Neural progenitor cell (in vitro differentiated cells): Measurements from ENCODE around the gene HMGB4. TPM values are rescaled to one million over a fixed set of nuclear protein-coding genes. Genes with fewer than 3 reads are reported as not detected.

Experiments used
- DNase-seq: peaks from one replicate; pipeline ENCODE4 v3.0.0-alpha.2; 2016; ENCODE audit warnings: low spot score
- H2AFZ ChIP-seq: fragments of 200-600 bp; sonication (generic); replicated peaks from 2 replicates; pipeline ENCODE4 v1.6.1; 2016; ENCODE audit warnings: antibody characterized with exemption
- H3F3A ChIP-seq: fragments of 200-600 bp; sonication (generic); 2 replicates; pipeline ENCODE4 v1.6.1; 2016; ENCODE audit warnings: antibody characterized with exemption, low read depth
- H3K27ac ChIP-seq: fragments of 200-600 bp; sonication (generic); 2 replicates; pipeline ENCODE4 v1.5.1; 2016; ENCODE audit warnings: mild to moderate bottlenecking
- H3K27me3 ChIP-seq: fragments of 200-600 bp; sonication (generic); 2 replicates; pipeline ENCODE4 v1.6.1; 2016; ENCODE audit warnings: mild to moderate bottlenecking, moderate library complexity
- H3K36me3 ChIP-seq: fragments of 200-600 bp; sonication (generic); 2 replicates; pipeline ENCODE4 v1.5.1; 2016
- H3K4me1 ChIP-seq: fragments of 200-600 bp; sonication (generic); 2 replicates; pipeline ENCODE4 v1.6.1; 2016; ENCODE audit warnings: mixed run types
- H3K4me2 ChIP-seq: fragments of 200-600 bp; sonication (generic); 2 replicates; pipeline ENCODE4 v1.6.1; 2016
- H3K4me3 ChIP-seq: fragments of 200-600 bp; sonication (generic); 2 replicates; pipeline ENCODE4 v1.5.1; 2016
- H3K79me2 ChIP-seq: fragments of 200-600 bp; sonication (generic); 2 replicates; pipeline ENCODE4 v1.6.1; 2016; ENCODE audit warnings: low read depth
- H3K9ac ChIP-seq: fragments of 200-600 bp; sonication (generic); 2 replicates; pipeline ENCODE4 v1.6.1; 2016
- H3K9me3 ChIP-seq: fragments of 200-600 bp; sonication (generic); 2 replicates; pipeline ENCODE4 v1.5.1; 2016; ENCODE audit warnings: low read depth
- H4K20me1 ChIP-seq: fragments of 200-600 bp; sonication (generic); 2 replicates; pipeline ENCODE4 v1.6.1; 2016; ENCODE audit warnings: low read depth
- H3K27ac Mint-ChIP-seq: 3 replicates; pipeline ENCODE4 v1.8.0; 2021; ENCODE audit warnings: mixed read lengths
- H3K27me3 Mint-ChIP-seq: 2 replicates; pipeline ENCODE4 v1.8.0; 2022; ENCODE audit warnings: low read depth, mild to moderate bottlenecking, inconsistent platforms, moderate library complexity, mixed read lengths; ENCODE audit not compliant: insufficient read depth
- H3K36me3 Mint-ChIP-seq: 3 replicates; pipeline ENCODE4 v1.8.0; 2021; ENCODE audit warnings: mixed read lengths
- H3K4me1 Mint-ChIP-seq: 3 replicates; pipeline ENCODE4 v1.8.0; 2021; ENCODE audit warnings: mixed read lengths
- H3K4me3 Mint-ChIP-seq: 3 replicates; pipeline ENCODE4 v1.8.0; 2021; ENCODE audit warnings: mild to moderate bottlenecking, moderate library complexity, mixed read lengths
- H3K9me3 Mint-ChIP-seq: 3 replicates; pipeline ENCODE4 v1.8.0; 2020; ENCODE audit warnings: mixed read lengths
- CTCF ChIP-seq: fragments of 200-600 bp; sonication (generic); IDR thresholded peaks from 2 replicates; pipeline ENCODE4 v1.5.1; 2017; ENCODE audit warnings: antibody characterized with exemption, mild to moderate bottlenecking
- EZH2 ChIP-seq: fragments of 200-600 bp; sonication (generic); IDR thresholded peaks from 2 replicates; pipeline ENCODE4 v1.6.1; 2017; ENCODE audit warnings: antibody characterized with exemption, mild to moderate bottlenecking, moderate library complexity
- EZH2phosphoT487 ChIP-seq: fragments of 200-600 bp; sonication (generic); IDR thresholded peaks from 2 replicates; pipeline ENCODE4 v1.6.1; 2017; ENCODE audit warnings: antibody characterized with exemption
- total RNA-seq: library from RNA; depleted of rRNA; stranded (reverse); fragments of >200 nt; gene quantifications from 2 replicates; pipeline ENCODE4 v1.2.3, GENCODE V29; 2015; ENCODE audit warnings: low replicate concordance

Gene HMGB4
- total RNA-seq, 1 donor from 2014 or later, result not detected

GRCh38 chr1:33908324-33908956, 44.6 kb downstream of the HMGB4 start:
- H3K36me3 Mint-ChIP-seq, result no peaks in the 10 kb centered on the region

More at GRCh38 chr1:33908324-33908956, 44.6 kb downstream of the HMGB4 start:
- H3K9ac ChIP-seq, result no peak overlapping the region
- H4K20me1 ChIP-seq, result no peaks in the 10 kb centered on the region
- H3K27me3 ChIP-seq, result no peaks in the 10 kb centered on the region
- Mint-ChIP-seq H3K9me3 (no peaks in the 10 kb centered on the region), H3K27me3 (peaks cover 10% of the 10 kb centered on the region), H3K4me1 (no peaks in the 10 kb centered on the region), H3K4me3 (no peak overlapping the region), H3K27ac (no peak overlapping the region)
- H3K4me2 ChIP-seq, result no peak overlapping the region
- TF ChIP-seq EZH2phosphoT487 (no peak), EZH2 (no peak), CTCF (no peak)
- no peak overlapping the region for H3K4me3 ChIP-seq
- no peak overlapping the region for H3K27ac ChIP-seq
- H2AFZ ChIP-seq, result no peak overlapping the region
- no peaks in the 10 kb centered on the region for H3K79me2 ChIP-seq
- no peaks in the 10 kb centered on the region for H3K9me3 ChIP-seq
- no peaks in the 10 kb centered on the region for H3F3A ChIP-seq
- H3K36me3 ChIP-seq, result no peaks in the 10 kb centered on the region
- no peaks in the 10 kb centered on the region for H3K4me1 ChIP-seq
- DNase-seq, result no peak
